NT2/D1 (cell line): ENCODE measurements around the gene ACADM.
"Not testable (repeated sequence)": the region's sequence is repeated elsewhere in the genome, so short reads cannot be mapped to it uniquely, and the experiment has no call there.

Experiments used
- DNase-seq: peaks from one replicate; pipeline ENCODE4 v3.0.0-alpha.2; 2011; ENCODE audit warnings: low read depth, low spot score
- H3K27me3 ChIP-seq: 2 replicates; pipeline ENCODE4 v1.6.0; 2011; ENCODE audit warnings: mild to moderate bottlenecking; ENCODE audit not compliant: insufficient read length, insufficient read depth
- H3K36me3 ChIP-seq: 2 replicates; pipeline ENCODE4 v1.6.1; 2011; ENCODE audit warnings: mild to moderate bottlenecking, low read length, mixed read lengths; ENCODE audit not compliant: insufficient read depth, insufficient read length
- H3K4me1 ChIP-seq: 2 replicates; pipeline ENCODE4 v1.5.1; 2011; ENCODE audit not compliant: insufficient read depth, insufficient read length
- H3K4me3 ChIP-seq: 2 replicates; pipeline ENCODE4 v1.5.1; 2011; ENCODE audit warnings: low read depth; ENCODE audit not compliant: insufficient read length
- H3K9ac ChIP-seq: 2 replicates; pipeline ENCODE4 v1.6.0; 2011; ENCODE audit warnings: low read depth; ENCODE audit not compliant: insufficient read length
- H3K9me3 ChIP-seq: 2 replicates; pipeline ENCODE4 v1.5.1; 2011; ENCODE audit warnings: mild to moderate bottlenecking, low read length; ENCODE audit not compliant: insufficient read depth
- SUZ12 ChIP-seq: IDR thresholded peaks from 2 replicates; pipeline ENCODE4 v1.6.1; 2011; ENCODE audit not compliant: insufficient read length, insufficient read depth; ENCODE audit errors: extremely low read depth
- YY1 ChIP-seq: IDR thresholded peaks from 2 replicates; pipeline ENCODE4 v1.6.1; 2011; ENCODE audit not compliant: insufficient read length, insufficient read depth
- ZNF274 ChIP-seq: IDR thresholded peaks from 2 replicates; pipeline ENCODE4 v1.6.1; 2011; ENCODE audit warnings: mild to moderate bottlenecking, low read depth, low read length

ACADM gene

DNA sequence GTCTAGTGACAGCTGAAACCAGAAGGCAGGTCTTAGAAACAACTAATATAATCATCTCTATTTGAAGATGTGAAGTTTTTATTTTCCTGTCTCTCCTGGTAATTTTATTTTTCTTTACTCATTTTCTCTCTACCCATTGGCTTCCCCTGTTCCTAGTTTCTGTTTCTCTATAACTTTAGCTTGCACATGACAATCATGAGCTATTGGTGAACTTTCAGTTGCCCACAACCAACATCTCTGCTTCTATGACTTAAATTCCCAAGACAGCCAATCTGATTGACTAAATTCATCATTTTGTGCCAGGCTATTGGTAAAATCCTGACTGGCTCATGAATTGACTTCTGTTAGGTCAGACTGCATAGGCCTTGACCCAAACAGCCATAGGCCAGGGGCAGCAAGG is 13.7 kb upstream of the ACADM start:
- DNase-seq: no peak
- Histone ChIP-seq H3K9me3 (peaks cover 15% of the 10 kb centered on the region), H3K27me3 (no peaks in the 10 kb centered on the region), H3K9ac (no peak overlapping the region), H3K4me3 (no peak overlapping the region), H3K4me1 (no peaks in the 10 kb centered on the region), H3K36me3 (no peaks in the 10 kb centered on the region)
- no peak for TF ChIP-seq ZNF274
- no peak for TF ChIP-seq YY1
- no peak for TF ChIP-seq SUZ12

DNA sequence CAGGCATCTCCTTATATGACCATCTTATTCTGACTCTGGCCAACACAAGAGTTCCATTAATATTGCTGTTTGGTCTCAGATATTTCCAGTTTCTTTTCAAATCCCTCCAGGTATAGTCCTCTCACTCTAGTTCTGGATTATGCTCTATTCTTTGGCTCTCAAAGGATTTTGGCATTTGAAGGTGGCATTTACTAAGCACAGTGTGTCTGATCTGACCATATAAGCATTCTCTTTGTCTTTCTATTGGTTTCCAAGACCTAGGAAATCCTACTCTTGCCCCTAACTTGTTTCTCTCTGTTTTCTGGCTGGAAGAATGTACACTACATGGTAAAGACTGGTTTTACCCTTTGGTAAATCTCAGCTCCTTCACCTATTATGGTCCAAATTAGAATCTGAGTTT is 12.7 kb upstream of the ACADM start:
- no peak for DNase-seq
- Histone ChIP-seq H3K9me3 (peaks cover 11% of the 10 kb centered on the region), H3K27me3 (no peaks in the 10 kb centered on the region), H3K4me3 (no peak overlapping the region), H3K36me3 (no peaks in the 10 kb centered on the region), H3K4me1 (no peaks in the 10 kb centered on the region), H3K9ac (no peak overlapping the region)
- TF ChIP-seq ZNF274 (no peak), YY1 (no peak), SUZ12 (no peak)

DNA sequence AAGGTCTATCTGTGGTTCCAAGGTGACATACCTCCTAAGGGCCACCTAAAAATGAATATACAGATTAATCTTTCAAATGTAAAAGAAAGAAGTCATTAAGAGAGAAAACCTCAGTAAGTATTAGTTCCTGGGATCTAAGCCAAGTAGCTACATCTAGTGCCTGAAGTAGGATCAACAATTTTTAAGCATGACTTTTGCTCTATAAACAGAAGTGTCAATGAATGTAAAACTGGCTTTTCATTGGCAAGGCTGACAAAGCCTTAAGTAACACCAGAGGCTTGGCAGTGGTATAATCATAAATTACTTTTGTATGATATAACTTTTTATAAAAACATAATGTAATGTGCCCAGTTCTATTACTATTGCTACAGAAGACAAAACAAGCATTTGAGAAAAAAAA is 12.2 kb upstream of the ACADM start:
- H3K4me3 ChIP-seq: no peak overlapping the region
- no peaks in the 10 kb centered on the region for H3K4me1 ChIP-seq
- DNase-seq: no peak
- TF ChIP-seq ZNF274: no peak
- no peak for TF ChIP-seq YY1
- TF ChIP-seq SUZ12: no peak
- no peaks in the 10 kb centered on the region for H3K27me3 ChIP-seq
- peaks cover 7% of the 10 kb centered on the region for H3K9me3 ChIP-seq
- no peak overlapping the region for H3K9ac ChIP-seq
- H3K36me3 ChIP-seq: no peaks in the 10 kb centered on the region

DNA sequence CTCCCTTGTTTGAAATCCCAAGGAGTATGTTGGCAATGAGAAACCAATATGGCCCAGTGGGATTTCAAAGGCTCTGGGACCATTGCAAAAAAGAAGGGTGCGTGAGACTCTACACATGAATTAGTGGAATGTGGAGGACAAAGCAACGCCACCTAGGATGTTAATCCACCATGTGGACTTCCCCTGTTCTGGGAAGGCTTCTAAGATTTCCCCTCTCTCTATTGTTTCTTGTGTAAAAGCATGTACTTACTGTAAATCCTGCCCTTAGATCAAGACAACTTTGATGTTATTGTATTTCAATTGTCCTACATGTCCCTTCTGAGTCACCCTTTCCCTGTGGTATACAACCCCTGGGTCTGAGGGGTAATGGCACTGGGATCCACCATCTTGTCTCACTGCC is 4.7 kb upstream of the ACADM start:
- Histone ChIP-seq H3K36me3 (peaks cover 3% of the 10 kb centered on the region), H3K9ac (no peak overlapping the region), H3K4me1 (no peaks in the 10 kb centered on the region), H3K4me3 (no peak overlapping the region), H3K9me3 (peaks cover 17% of the 10 kb centered on the region), H3K27me3 (no peaks in the 10 kb centered on the region)
- peak; percentile 70 for DNase-seq
- TF ChIP-seq YY1 (no peak), ZNF274 (no peak), SUZ12 (no peak)

DNA sequence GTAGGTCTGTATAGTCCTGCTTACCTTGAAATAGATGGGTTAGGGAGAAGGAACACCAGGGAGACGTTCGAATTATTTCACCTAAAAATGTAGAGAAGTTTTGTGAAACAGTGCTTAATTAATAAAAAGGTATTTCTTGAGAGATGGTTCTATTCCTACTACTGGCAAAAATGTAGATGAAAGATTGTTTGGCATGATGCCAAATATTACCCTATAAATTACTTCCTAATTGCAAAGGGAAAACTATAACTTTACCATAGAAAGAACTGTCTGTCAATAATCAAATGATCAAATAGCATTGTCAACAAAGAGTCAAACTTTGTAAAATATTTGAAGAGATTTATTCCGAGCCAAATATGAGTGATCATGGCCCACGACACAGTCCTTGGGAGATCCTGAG is 4.2 kb upstream of the ACADM start:
- no peak for DNase-seq

DNA sequence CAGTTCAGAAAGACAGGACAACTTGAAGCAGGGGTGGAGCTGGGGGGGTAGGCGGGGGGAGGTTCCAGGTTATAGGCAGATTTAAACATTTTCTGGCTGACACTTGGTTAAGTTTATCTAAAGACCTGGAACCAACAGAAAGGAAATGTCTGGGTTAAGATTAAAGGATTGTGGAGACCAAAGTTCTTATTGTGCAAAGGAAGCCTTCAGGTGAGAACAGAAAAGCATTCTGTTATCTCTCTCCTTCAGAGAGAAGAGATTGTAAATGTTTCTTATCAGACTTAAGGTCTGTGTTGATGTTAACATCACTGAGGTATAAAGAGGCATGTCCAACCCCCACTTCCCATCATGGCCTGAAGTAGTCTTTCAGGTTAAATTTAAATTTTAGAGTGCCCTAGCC is 3.7 kb upstream of the ACADM start:
- Histone ChIP-seq H3K27me3 (no peaks in the 10 kb centered on the region), H3K4me3 (no peak overlapping the region), H3K36me3 (peaks cover 3% of the 10 kb centered on the region), H3K9ac (no peak overlapping the region), H3K9me3 (peaks cover 17% of the 10 kb centered on the region), H3K4me1 (no peaks in the 10 kb centered on the region)
- TF ChIP-seq YY1: no peak
- no peak for TF ChIP-seq SUZ12
- TF ChIP-seq ZNF274: no peak
- no peak for DNase-seq

More for the DNA sequence above, 4.2 kb upstream of the ACADM start:
- Histone ChIP-seq H3K9ac (no peak overlapping the region), H3K9me3 (peaks cover 17% of the 10 kb centered on the region), H3K27me3 (no peaks in the 10 kb centered on the region), H3K36me3 (peaks cover 3% of the 10 kb centered on the region), H3K4me3 (no peak overlapping the region), H3K4me1 (no peaks in the 10 kb centered on the region)
- TF ChIP-seq YY1 (no peak), ZNF274 (no peak), SUZ12 (no peak)

DNA sequence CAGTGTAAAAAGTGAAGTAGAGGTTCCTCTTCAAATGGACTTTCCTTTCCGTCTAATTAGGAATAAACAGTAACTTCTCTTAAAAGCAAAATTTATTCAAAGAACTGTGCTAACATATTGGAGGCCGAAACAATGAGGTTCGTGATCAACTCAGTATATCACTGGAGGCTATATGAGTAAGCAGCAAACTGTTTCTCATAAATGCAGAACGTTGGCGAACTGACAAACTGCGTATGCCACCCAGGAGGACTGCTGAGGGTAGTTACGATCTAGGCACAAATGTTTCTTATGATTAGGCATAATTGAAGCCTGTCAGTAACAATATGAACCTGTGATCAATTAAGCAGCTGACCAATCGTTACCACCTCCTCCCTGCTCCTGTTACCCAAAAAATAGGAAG is 2.3 kb upstream of the ACADM start:
- not testable (repeated sequence) for H3K9ac ChIP-seq, H3K27me3 ChIP-seq, H3K4me1 ChIP-seq, DNase-seq, H3K36me3 ChIP-seq, H3K4me3 ChIP-seq
- H3K9me3 ChIP-seq: peaks cover 17% of the 10 kb centered on the region

DNA sequence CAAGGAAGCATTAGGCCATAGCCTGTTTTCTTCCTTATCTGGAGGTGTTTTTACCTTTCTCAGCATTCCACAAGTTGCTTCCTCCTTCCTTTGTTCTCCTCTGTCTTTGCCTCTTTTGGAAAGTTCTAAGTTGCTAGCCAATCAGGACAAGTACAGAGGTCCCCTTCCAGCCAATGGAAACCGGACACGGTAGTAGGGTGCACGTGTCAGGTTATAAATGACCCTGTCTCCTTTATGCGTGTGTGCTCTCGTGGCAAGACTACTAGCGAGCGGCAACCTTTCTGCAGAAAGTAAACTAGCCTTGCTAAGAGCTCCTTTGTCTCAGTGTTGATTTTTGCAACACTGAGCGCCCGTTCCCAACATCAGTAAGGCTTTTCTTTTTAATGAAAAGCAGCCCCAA is 1.5 kb upstream of the ACADM start:
- peaks cover 17% of the 10 kb centered on the region for H3K9me3 ChIP-seq
- no peak for DNase-seq
- no peak overlapping the region for H3K4me3 ChIP-seq
- H3K9ac ChIP-seq: no peak overlapping the region
- no peak for TF ChIP-seq ZNF274
- TF ChIP-seq YY1: no peak
- no peak for TF ChIP-seq SUZ12
- H3K36me3 ChIP-seq: peaks cover 3% of the 10 kb centered on the region
- H3K4me1 ChIP-seq: no peaks in the 10 kb centered on the region
- H3K27me3 ChIP-seq: no peaks in the 10 kb centered on the region
